Effector memory CD8-positive, alpha-beta T cell (primary cell): Measurements from ENCODE around the gene SEM1.
"Not testable (repeated sequence)": the region's sequence is repeated elsewhere in the genome, so short reads cannot be mapped to it uniquely, and the experiment has no call there.

Experiments
- ATAC-seq: fragments of 150-1000 bp; cut with Tn5 transposase; replicated peaks from 2 replicates; pipeline ENCODE4 v1.10.0; 2021; ENCODE audit warnings: mild to moderate bottlenecking, moderate library complexity
- DNase-seq, 3 experiments: peaks; one replicate each; pipeline ENCODE4 v3.0.0; 2021
- H3K27ac Mint-ChIP-seq, 2 donors: one replicate each; pipeline ENCODE4 v1.8.0; 2022; ENCODE audit warnings: mild to moderate bottlenecking in 2 of 2, mixed read lengths in 2 of 2, moderate library complexity in 2 of 2
- H3K27me3 Mint-ChIP-seq, 2 donors: one replicate each; pipeline ENCODE4 v1.8.0; 2022; ENCODE audit warnings: mixed read lengths in 2 of 2
- H3K36me3 Mint-ChIP-seq: one replicate; pipeline ENCODE4 v1.8.0; 2022; ENCODE audit warnings: mild to moderate bottlenecking, moderate library complexity, mixed read lengths; ENCODE audit not compliant: insufficient read depth
- H3K4me1 Mint-ChIP-seq, 2 donors: one replicate each; pipeline ENCODE4 v1.8.0; 2022; ENCODE audit warnings: low read depth in 2 of 2, mixed read lengths in 2 of 2
- H3K4me3 Mint-ChIP-seq, 2 donors: one replicate each; pipeline ENCODE4 v1.8.0; 2022; ENCODE audit warnings: mild to moderate bottlenecking in 2 of 2, mixed read lengths in 2 of 2, moderate library complexity in 2 of 2
- H3K9me3 Mint-ChIP-seq, 2 donors: one replicate each; pipeline ENCODE4 v1.8.0; 2022; ENCODE audit warnings: mixed read lengths in 2 of 2

SEM1 gene

DNA sequence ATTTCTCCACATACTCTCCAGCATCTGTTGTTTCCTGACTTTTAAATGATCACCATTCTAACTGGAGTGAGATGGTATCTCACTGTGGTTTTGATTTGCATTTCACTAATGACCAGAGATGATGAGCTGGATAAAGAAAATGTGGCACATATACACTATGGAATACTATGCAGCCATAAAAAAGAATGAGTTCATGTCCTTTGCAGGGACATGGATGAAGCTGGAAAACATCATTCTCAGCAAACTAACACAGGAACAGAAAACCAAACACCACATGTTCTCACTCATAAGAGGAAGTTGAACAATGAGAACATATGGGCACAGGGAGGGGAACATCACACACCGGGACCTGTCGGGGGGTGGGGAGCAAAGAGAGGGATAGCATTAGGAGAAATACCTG lies 13.3 kb upstream of the SEM1 start:
- not testable (repeated sequence) for H3K4me1 Mint-ChIP-seq, H3K4me3 Mint-ChIP-seq, DNase-seq, H3K27ac Mint-ChIP-seq, H3K36me3 Mint-ChIP-seq, ATAC-seq, H3K9me3 Mint-ChIP-seq
- H3K27me3 Mint-ChIP-seq = peaks cover 30 to 38% of the 10 kb centered on the region in 2 donors

DNA sequence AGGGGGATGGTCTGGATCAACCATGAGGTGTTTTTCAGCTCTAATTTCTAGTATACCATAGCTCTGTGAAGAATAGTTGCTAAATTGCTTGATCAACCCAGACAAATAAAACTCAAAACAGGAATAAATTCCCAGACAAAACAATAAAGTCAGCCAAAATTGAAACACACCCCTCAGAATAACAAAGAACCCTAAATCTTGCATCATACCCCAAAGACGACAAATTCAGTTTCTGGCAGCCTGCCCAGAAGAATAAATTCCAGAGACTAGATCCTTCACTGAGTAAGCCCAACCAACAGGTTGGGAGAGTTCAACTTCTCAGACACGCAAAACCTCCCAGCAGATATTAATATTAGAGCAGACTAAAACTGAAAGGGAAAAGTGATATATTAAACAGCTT lies 11.2 kb upstream of the SEM1 start:
- H3K27me3 Mint-ChIP-seq = peaks cover 50 to 53% of the 10 kb centered on the region in 2 donors
- no peak overlapping the region for H3K27ac Mint-ChIP-seq
- H3K36me3 Mint-ChIP-seq = no peaks in the 10 kb centered on the region
- no peaks in the 10 kb centered on the region for H3K4me1 Mint-ChIP-seq
- H3K9me3 Mint-ChIP-seq = no peaks in the 10 kb centered on the region
- no peak overlapping the region for H3K4me3 Mint-ChIP-seq
- no peak for ATAC-seq
- DNase-seq = no peak

DNA sequence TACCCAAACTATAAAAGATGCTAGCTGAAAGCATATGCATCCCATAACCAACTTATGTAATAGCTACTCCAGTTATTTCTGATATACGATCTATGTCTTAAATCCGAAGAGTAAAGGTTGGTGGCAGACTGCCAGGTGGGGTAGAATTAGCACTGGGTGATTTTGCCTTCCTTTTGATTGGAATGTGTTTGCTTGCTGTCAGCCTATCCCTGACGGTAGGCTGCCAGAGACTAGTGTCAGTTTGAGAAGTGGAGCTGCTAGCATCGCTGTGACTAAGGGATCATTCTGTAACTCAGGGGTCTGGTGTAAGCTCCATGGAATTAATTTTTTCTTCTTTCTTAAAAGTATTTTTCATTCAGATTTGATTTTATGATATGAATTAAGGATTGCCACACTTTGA lies 9.5 kb upstream of the SEM1 start:
- no peak for DNase-seq
- Mint-ChIP-seq H3K27ac (no peak overlapping the region), H3K4me3 (no peak overlapping the region), H3K4me1 (no peaks in the 10 kb centered on the region), H3K9me3 (no peaks in the 10 kb centered on the region), H3K36me3 (no peaks in the 10 kb centered on the region), H3K27me3 (peaks cover 49 to 50% of the 10 kb centered on the region in 2 donors)
- no peak for ATAC-seq

DNA sequence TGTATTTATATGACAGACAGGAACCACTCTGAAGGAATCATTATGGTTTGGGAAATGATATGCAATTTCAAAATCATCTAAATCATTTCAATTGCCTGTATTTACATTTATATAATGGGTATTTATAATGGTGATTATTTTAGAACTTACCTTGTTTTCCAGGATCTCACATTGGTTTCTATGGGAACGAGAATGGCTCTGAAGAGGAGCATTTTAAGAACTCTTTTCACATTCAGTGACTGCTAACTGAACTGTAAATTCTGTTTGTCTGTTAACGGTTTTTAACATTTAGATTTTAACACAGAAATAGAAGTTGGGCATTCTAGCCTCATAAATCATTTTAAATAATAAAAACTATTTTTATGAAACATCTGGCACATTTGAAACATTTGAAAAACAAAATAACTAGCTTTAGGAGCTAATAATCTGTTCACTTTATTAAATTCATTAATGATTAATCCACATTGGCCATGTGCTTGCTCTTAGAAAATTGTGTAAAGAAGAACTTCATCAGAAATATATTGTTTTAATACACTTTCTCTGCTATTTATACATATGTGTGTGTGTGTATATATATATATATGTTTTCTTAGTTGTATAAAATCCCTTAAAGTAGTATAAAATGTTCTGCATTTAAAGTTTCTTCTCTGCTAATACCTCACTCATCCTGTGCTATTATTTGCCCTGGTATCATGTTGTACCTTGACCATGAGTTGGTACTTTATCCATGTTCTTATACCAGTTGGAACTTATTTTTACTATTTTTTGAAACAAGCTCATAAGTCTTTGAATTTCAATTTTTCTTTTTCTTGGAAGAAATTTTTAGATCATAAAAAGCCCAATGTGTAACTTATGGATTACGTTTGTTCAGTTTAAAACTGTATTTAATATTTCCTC lies 8.7 kb upstream of the SEM1 start:
- Mint-ChIP-seq H3K9me3 (no peaks in the 10 kb centered on the region), H3K27ac (no peak overlapping the region), H3K4me3 (no peak overlapping the region), H3K36me3 (no peaks in the 10 kb centered on the region), H3K27me3 (peaks cover 47 to 56% of the 10 kb centered on the region in 2 donors), H3K4me1 (no peaks in the 10 kb centered on the region)
- DNase-seq (no peak), ATAC-seq (no peak)

DNA sequence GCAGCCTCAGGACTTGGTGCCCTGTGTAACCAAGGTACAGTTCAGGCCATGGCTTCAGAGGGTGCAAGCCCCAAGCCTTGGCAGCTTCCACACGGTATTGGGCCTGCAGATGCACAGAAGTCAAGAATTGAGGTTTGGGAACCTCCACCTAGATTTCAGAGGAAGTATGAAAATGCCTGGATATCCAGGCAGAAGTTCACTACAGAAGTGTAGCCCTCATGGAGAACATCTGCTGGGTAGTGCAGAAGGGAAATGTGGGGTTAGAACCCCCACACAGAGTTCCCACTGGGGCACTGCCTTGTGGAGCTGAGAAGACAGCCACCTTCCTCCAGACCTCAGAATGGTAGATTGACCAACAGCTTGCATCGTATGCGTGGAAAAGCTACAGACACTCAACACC lies 3.4 kb upstream of the SEM1 start:
- Mint-ChIP-seq H3K27ac (no peak overlapping the region), H3K4me1 (peaks cover 6 to 15% of the 10 kb centered on the region in 2 donors), H3K27me3 (peaks cover 16 to 29% of the 10 kb centered on the region in 2 donors), H3K4me3 (no peak overlapping the region), H3K9me3 (peaks cover 0 to 8% of the 10 kb centered on the region in 2 donors), H3K36me3 (peaks cover under 1% of the 10 kb centered on the region)
- ATAC-seq (no peak), DNase-seq (no peak)

DNA sequence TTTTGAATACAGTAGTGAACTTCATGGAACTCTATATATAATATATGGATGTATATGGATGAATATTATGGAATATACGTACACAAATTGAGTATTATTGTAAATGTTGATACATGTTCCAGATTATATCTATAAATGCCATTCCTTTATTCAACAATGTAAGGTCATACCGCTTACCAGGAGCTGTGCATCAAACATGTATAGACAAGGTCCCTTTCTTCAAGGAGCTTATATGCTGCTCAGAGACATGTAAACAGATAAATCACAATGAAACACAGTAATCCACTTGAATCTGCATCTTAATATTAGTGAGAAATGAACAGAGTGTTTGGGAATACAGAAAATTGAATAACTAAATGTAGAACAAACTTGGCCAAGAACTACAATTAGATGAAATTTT lies 898 bp upstream of the SEM1 start:
- peaks cover 18% of the 10 kb centered on the region for H3K36me3 Mint-ChIP-seq
- ATAC-seq (no peak), DNase-seq (no peak)
- peak overlapping the region; percentile 91 to 99 for H3K4me3 Mint-ChIP-seq
- H3K9me3 Mint-ChIP-seq = peaks cover 0 to 8% of the 10 kb centered on the region in 2 donors
- H3K27ac Mint-ChIP-seq = peak overlapping the region in 1 of 2 donors; percentile 100
- H3K4me1 Mint-ChIP-seq = peaks cover 12 to 26% of the 10 kb centered on the region in 2 donors
- peaks cover 0 to 9% of the 10 kb centered on the region in 2 donors for H3K27me3 Mint-ChIP-seq

DNA sequence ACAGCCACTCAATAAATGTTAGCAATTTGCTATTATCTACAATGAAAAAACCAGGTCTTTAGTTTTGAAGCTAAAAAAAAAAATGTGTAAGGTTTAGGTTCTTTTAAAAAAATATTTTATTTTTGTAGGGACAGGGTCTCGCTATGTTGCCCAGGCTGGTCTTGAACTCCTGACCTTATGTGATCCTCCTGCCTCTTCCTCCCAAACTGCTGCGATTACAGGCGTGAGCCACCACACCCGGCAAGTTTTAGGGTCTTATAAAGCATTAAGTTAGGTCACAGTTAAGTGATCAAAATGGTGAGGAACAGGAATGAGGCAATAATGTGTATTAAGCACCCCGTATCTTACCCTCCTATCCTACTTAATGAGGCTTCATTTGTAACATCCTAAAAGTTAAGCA lies 774 bp downstream of the SEM1 start:
- no peak for ATAC-seq
- peaks cover 0 to 7% of the 10 kb centered on the region in 2 donors for H3K27me3 Mint-ChIP-seq

DNA sequence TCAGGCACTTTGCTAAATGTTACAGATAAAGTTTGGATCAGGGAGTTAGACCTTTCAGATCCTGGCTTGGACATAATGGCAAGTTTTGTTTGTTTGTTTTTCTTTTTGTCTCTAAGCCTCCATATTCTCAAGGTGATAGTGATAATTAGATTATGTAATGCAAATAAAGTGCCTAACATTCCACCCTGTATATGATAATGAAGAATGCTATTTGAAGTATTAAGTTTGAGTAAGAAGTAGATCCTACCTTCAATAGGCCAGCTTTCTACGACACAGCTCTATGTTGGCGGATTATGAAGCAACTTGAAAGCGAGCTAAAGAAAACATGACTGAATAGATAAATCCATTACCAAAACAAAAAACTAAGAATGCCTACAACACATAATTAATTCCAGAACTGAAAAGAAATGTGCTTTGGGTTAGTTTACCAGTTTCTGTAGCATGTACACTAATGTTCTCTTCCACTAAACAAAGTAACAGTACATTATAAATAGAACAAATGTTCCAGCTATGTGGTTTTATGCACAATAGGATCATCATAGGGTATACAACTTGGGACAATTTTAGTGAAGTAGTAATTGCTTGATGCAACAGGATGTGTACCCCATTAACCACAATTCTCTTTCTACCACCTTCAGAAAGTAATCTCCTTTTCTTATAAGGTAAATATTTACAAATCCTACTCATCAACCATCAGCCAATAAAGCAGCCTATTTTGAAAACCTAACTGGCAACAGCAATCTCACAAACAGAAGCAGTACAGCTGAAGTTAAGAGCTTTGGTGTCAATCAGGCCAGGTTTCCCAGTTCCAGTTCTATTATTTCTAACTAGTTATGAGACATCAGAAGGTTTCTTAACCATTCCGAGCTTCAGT lies 1.5 kb downstream of the SEM1 start:
- H3K9me3 Mint-ChIP-seq = peaks cover 0 to 8% of the 10 kb centered on the region in 2 donors
- no peak for DNase-seq
- peaks cover 25% of the 10 kb centered on the region for H3K36me3 Mint-ChIP-seq
- peaks cover 0 to under 1% of the 10 kb centered on the region in 2 donors for H3K27me3 Mint-ChIP-seq
- H3K27ac Mint-ChIP-seq = peak overlapping the region; percentile 97 to 100
- peak overlapping the region; percentile 91 to 99 for H3K4me3 Mint-ChIP-seq
- no peak for ATAC-seq
- peaks cover 19 to 38% of the 10 kb centered on the region in 2 donors for H3K4me1 Mint-ChIP-seq

More for the DNA sequence above, 774 bp downstream of the SEM1 start:
- DNase-seq = no peak
- peaks cover 18 to 33% of the 10 kb centered on the region in 2 donors for H3K4me1 Mint-ChIP-seq
- peaks cover 0 to 8% of the 10 kb centered on the region in 2 donors for H3K9me3 Mint-ChIP-seq
- H3K36me3 Mint-ChIP-seq = peaks cover 20% of the 10 kb centered on the region
- H3K4me3 Mint-ChIP-seq = peak overlapping the region; percentile 91 to 99
- H3K27ac Mint-ChIP-seq = peak overlapping the region; percentile 97 to 100

DNA sequence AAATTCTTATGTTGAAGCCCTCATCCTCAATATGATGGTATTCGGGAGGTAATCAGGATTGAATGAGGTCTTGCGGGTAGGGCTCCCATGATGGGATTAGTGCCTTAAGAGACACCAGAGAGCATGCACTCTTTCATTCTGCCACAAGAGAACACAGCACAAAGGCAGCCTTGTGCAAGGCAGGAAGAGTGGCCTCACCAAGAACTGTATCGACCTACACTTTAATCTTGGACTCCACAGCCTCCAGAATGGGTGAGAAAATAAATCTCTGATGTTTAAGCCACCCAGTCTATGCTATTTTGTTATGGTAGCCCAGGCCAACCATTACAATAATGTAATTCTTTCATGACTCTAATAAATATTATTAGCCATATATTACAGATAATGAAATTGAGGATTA lies 8.4 kb downstream of the SEM1 start:
- Mint-ChIP-seq H3K27ac (peak overlapping the region in 1 of 2 donors; percentile 72), H3K36me3 (peaks cover 16% of the 10 kb centered on the region), H3K9me3 (no peaks in the 10 kb centered on the region), H3K4me1 (peaks cover 37 to 59% of the 10 kb centered on the region in 2 donors), H3K27me3 (no peaks in the 10 kb centered on the region), H3K4me3 (no peak overlapping the region)
- DNase-seq (no peak), ATAC-seq (no peak)

DNA sequence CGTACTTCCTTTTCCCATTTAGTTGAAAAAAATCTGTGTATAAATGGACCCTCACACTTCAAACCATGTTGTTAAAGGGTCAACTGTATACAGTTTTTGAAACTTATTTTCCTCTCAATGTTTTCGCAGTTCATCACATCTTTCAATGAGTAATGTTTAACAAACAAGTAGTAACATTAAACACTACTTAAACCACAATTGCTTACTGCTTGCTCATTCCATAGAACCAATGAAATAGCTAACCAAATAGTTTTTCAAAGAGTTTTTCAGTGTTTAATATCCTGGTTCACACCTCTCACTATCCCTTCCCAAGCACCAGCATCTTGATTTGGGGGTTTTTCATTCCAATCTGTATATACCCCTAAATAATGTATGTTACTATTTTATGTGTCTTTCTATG lies 9.1 kb downstream of the SEM1 start:
- H3K27ac Mint-ChIP-seq = peak overlapping the region in 1 of 2 donors; percentile 83

DNA sequence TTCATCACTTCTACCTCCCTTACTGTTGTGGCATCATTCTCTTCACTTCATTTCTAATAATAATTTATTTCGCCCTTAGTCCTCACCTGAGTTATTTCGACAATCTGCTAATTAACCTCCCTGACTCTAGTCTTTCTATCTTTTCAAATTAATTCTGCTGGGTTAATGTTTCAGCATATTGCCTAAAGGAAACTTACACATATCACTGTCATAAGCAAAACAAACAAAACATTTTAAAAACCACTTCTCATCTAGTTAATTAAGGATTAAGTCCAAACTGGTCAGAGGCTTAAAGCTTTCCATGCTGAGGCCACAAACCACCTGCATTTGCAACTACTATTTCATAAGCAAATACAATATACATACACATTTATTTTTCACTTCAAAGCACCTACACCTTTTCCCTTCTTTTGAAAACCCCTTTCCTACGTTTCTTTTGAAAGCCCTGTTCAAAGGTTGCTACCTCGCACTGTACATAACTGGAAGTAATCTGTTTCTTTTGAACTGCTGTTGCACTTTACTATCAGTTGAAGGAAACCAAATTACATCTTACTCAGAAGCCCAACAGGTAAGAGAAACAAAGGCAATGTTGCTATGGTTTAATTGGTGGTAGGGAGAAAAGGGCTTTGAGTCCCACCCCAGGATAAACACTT lies 10.3 kb downstream of the SEM1 start:
- H3K27me3 Mint-ChIP-seq = no peaks in the 10 kb centered on the region
- no peak for ATAC-seq
- H3K27ac Mint-ChIP-seq = peak overlapping the region in 1 of 2 donors; percentile 83
- peaks cover 36 to 67% of the 10 kb centered on the region in 2 donors for H3K4me1 Mint-ChIP-seq
- no peaks in the 10 kb centered on the region for H3K9me3 Mint-ChIP-seq
- H3K4me3 Mint-ChIP-seq = no peak overlapping the region
- DNase-seq = no peak
- peaks cover 13% of the 10 kb centered on the region for H3K36me3 Mint-ChIP-seq

More for the DNA sequence above, 9.1 kb downstream of the SEM1 start:
- peaks cover 38 to 64% of the 10 kb centered on the region in 2 donors for H3K4me1 Mint-ChIP-seq
- DNase-seq = no peak
- H3K4me3 Mint-ChIP-seq = no peak overlapping the region
- no peaks in the 10 kb centered on the region for H3K9me3 Mint-ChIP-seq
- H3K36me3 Mint-ChIP-seq = peaks cover 13% of the 10 kb centered on the region
- no peak for ATAC-seq
- H3K27me3 Mint-ChIP-seq = no peaks in the 10 kb centered on the region

DNA sequence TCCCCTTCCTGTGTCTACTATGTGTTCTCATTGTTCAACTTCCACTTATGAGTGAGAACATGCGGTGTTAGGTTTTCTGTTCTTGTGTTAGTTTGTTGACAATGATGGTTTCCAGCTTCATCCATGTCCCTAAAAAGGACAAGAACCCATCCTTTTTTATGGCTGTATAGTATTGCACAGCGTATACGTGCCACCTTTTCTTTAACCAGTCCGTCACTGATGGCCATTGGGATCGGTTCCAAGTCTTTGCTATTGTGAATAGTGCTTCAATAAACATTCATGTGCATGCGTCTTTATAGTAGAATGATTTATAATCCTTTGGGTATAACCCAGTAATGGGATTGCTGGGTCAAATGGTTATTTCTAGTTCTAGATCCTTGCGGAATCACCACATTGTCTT lies 11.2 kb downstream of the SEM1 start:
- not testable (repeated sequence) for DNase-seq, H3K4me3 Mint-ChIP-seq, H3K27me3 Mint-ChIP-seq, ATAC-seq, H3K9me3 Mint-ChIP-seq, H3K36me3 Mint-ChIP-seq
- H3K27ac Mint-ChIP-seq = peak overlapping the region in 1 of 2 donors; percentile 8
- peaks cover 33 to 67% of the 10 kb centered on the region in 2 donors for H3K4me1 Mint-ChIP-seq

DNA sequence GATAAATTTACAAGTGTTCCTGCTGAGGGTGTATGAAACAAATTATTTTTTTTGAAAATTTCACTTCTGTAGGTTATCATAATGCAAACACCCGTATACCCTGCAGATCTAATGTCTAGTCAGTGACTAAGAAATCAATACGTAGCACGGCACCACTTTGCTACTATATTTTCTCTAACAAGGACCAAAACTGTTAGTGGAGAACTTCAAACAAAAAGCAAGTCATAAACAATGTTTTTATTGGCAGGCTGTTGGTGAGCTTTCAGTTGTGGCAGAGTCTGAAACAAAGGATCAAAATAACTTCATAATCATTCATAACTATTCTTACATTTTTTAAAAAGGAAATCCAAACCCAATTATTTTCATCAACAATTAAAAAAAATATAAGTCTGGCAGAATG lies 11.8 kb downstream of the SEM1 start:
- Mint-ChIP-seq H3K36me3 (peaks cover 6% of the 10 kb centered on the region), H3K27ac (peak overlapping the region in 1 of 2 donors; percentile 8), H3K27me3 (no peaks in the 10 kb centered on the region), H3K4me1 (peaks cover 35 to 66% of the 10 kb centered on the region in 2 donors), H3K9me3 (no peaks in the 10 kb centered on the region), H3K4me3 (no peak overlapping the region)
- DNase-seq (no peak), ATAC-seq (no peak)
